B cell (primary cell): ENCODE results near the gene EFNA1.

Experiments used
- CTCF ChIP-seq: fragments of 200-600 bp; IDR thresholded peaks from one replicate; pipeline ENCODE4 v1.8.0; 2022; ENCODE audit warnings: antibody characterized with exemption, mild to moderate bottlenecking
- EZH2 ChIP-seq: IDR thresholded peaks from 2 replicates; pipeline ENCODE4 v1.6.1; 2012; ENCODE audit warnings: borderline replicate concordance, low read depth, mild to moderate bottlenecking, moderate library complexity, low read length; ENCODE audit not compliant: insufficient read depth, poor library complexity, severe bottlenecking

- TF ChIP-seq CTCF (no peak), EZH2 (no peak)
Observed at GRCh38 chr1:155085504-155086127, 42.1 kb upstream of the EFNA1 start.
